GM23338 (cell line): ENCODE results near the gene HNRNPA2B1. TPM values are rescaled to one million over a fixed set of nuclear protein-coding genes. Genes with fewer than 3 reads are reported as not detected.

Source experiments
- ATAC-seq: fragments of 200-7000 bp; cut with Tn5 transposase; 3 replicates; pipeline ENCODE4 v1.9.1; 2020
- DNase-seq: peaks from one replicate; pipeline ENCODE4 v3.0.0-alpha.2; 2015; ENCODE audit warnings: low spot score
- H2AFZ ChIP-seq: fragments of 200-600 bp; sonication (generic); 2 replicates; pipeline ENCODE4 v1.8.0; 2016; ENCODE audit warnings: antibody characterized with exemption, mild to moderate bottlenecking, moderate library complexity
- H3F3A ChIP-seq: fragments of 200-600 bp; sonication (generic); replicated peaks from 2 replicates; pipeline ENCODE4 v1.8.0; 2017; ENCODE audit warnings: antibody characterized with exemption, mixed run types, low read depth
- H3K27ac ChIP-seq: fragments of 200-600 bp; sonication (generic); 2 replicates; pipeline ENCODE4 v1.6.1; 2016; ENCODE audit warnings: low read depth
- H3K27me3 ChIP-seq: fragments of 200-600 bp; sonication (generic); 2 replicates; pipeline ENCODE4 v1.8.0; 2016; ENCODE audit warnings: mild to moderate bottlenecking, mixed run types, moderate library complexity; ENCODE audit not compliant: insufficient read depth
- H3K36me3 ChIP-seq: fragments of 200-600 bp; sonication (generic); 2 replicates; pipeline ENCODE4 v1.8.0; 2016; ENCODE audit warnings: mild to moderate bottlenecking; ENCODE audit not compliant: insufficient read depth
- H3K4me1 ChIP-seq: fragments of 200-600 bp; sonication (generic); 2 replicates; pipeline ENCODE4 v1.8.0; 2016; ENCODE audit warnings: mild to moderate bottlenecking, moderate library complexity; ENCODE audit not compliant: insufficient read depth
- H3K4me2 ChIP-seq: fragments of 200-600 bp; sonication (generic); 2 replicates; pipeline ENCODE4 v1.7.1; 2017; ENCODE audit warnings: mixed run types
- H3K4me3 ChIP-seq: fragments of 200-600 bp; sonication (generic); 2 replicates; pipeline ENCODE4 v1.6.1; 2016; ENCODE audit warnings: mixed run types
- H3K79me2 ChIP-seq: fragments of 200-600 bp; sonication (generic); replicated peaks from 2 replicates; pipeline ENCODE4 v1.8.0; 2017; ENCODE audit warnings: mild to moderate bottlenecking; ENCODE audit not compliant: insufficient read depth
- H3K9me2 ChIP-seq: fragments of 200-600 bp; sonication (generic); 2 replicates; pipeline ENCODE4 v1.8.0; 2017; ENCODE audit not compliant: insufficient read depth
- H4K20me1 ChIP-seq: fragments of 200-600 bp; sonication (generic); replicated peaks from 2 replicates; pipeline ENCODE4 v1.8.0; 2017; ENCODE audit warnings: mild to moderate bottlenecking; ENCODE audit not compliant: insufficient read depth
- H3K27ac Mint-ChIP-seq: 2 replicates; pipeline ENCODE4 v1.8.0; 2020; ENCODE audit warnings: inconsistent platforms, mild to moderate bottlenecking, moderate library complexity, mixed read lengths
- H3K27me3 Mint-ChIP-seq: 3 replicates; pipeline ENCODE4 v1.8.0; 2022; ENCODE audit warnings: low read depth, mild to moderate bottlenecking, moderate library complexity, mixed read lengths, inconsistent platforms; ENCODE audit not compliant: insufficient read depth, poor library complexity
- H3K36me3 Mint-ChIP-seq: 3 replicates; pipeline ENCODE4 v1.8.0; 2021; ENCODE audit warnings: low read depth, mild to moderate bottlenecking, inconsistent platforms, moderate library complexity, mixed read lengths
- H3K4me1 Mint-ChIP-seq: 3 replicates; pipeline ENCODE4 v1.8.0; 2020; ENCODE audit warnings: mild to moderate bottlenecking, inconsistent platforms, mixed read lengths
- H3K4me3 Mint-ChIP-seq: 3 replicates; pipeline ENCODE4 v1.8.0; 2021; ENCODE audit warnings: moderate library complexity, mild to moderate bottlenecking, inconsistent platforms, mixed read lengths
- H3K9me3 Mint-ChIP-seq: 3 replicates; pipeline ENCODE4 v1.8.0; 2020; ENCODE audit warnings: moderate library complexity, mild to moderate bottlenecking, inconsistent platforms, mixed read lengths
- CREB1 ChIP-seq: fragments of 250-450 bp; sonication (Bioruptor Pico); IDR thresholded peaks from 2 replicates; pipeline ENCODE4 v1.5.0; 2020; ENCODE audit warnings: low read depth, mild to moderate bottlenecking, moderate library complexity
- CTCF ChIP-seq, 2 experiments: fragments of 200-600 bp in 1 of 2; sonication (generic) in 1 of 2; conservative IDR thresholded peaks; 2 replicates each; pipeline versions ENCODE4 v1.5.1 to v1.6.1; 2016 to 2017; ENCODE audit warnings: antibody characterized with exemption in 2 of 2, low read depth in 2 of 2, mild to moderate bottlenecking in 2 of 2, moderate library complexity in 1 of 2
- ETS1 ChIP-seq: IDR thresholded peaks from 2 replicates; pipeline ENCODE4 v1.6.1; 2016; ENCODE audit warnings: antibody characterized with exemption
- EZH2 ChIP-seq: fragments of 200-600 bp; sonication (generic); IDR thresholded peaks from one replicate; pipeline ENCODE4 v1.8.0; 2017; ENCODE audit warnings: antibody characterized with exemption, mild to moderate bottlenecking, low read depth; ENCODE audit not compliant: unreplicated experiment
- EZH2phosphoT487 ChIP-seq: fragments of 200-600 bp; sonication (generic); IDR thresholded peaks from one replicate; pipeline ENCODE4 v1.8.1; 2018; ENCODE audit warnings: antibody characterized with exemption; ENCODE audit not compliant: unreplicated experiment
- JUNB ChIP-seq: IDR thresholded peaks from one replicate; pipeline ENCODE4 v1.6.1; 2016; ENCODE audit warnings: antibody characterized with exemption; ENCODE audit not compliant: unreplicated experiment
- NANOG ChIP-seq: IDR thresholded peaks from 2 replicates; pipeline ENCODE4 v1.6.1; 2016; ENCODE audit warnings: antibody characterized with exemption, borderline replicate concordance
- POLR2AphosphoS5 ChIP-seq: IDR thresholded peaks from 2 replicates; pipeline ENCODE4 v1.6.1; 2016; ENCODE audit warnings: antibody characterized with exemption, low read depth
- REST ChIP-seq: IDR thresholded peaks from one replicate; pipeline ENCODE4 v1.6.1; 2018; ENCODE audit warnings: antibody characterized with exemption; ENCODE audit not compliant: unreplicated experiment
- STAT1 ChIP-seq: IDR thresholded peaks from one replicate; pipeline ENCODE4 v1.6.1; 2016; ENCODE audit warnings: antibody characterized with exemption; ENCODE audit not compliant: unreplicated experiment
- ZNF114 ChIP-seq: fragments of 250-450 bp; sonication (Bioruptor Pico); IDR thresholded peaks from 2 replicates; pipeline ENCODE4 v1.5.0; 2020; ENCODE audit warnings: mild to moderate bottlenecking, moderate library complexity
- ZNF331 ChIP-seq: fragments of 250-450 bp; sonication (Bioruptor Pico); IDR thresholded peaks from 2 replicates; pipeline ENCODE4 v1.5.0; 2020; ENCODE audit warnings: low read depth, mild to moderate bottlenecking, moderate library complexity
- ZNF462 ChIP-seq: fragments of 250-450 bp; sonication (Bioruptor Pico); IDR thresholded peaks from 2 replicates; pipeline ENCODE4 v1.5.0; 2020; ENCODE audit warnings: mild to moderate bottlenecking, moderate library complexity
- polyA plus RNA-seq: library from polyadenylated mRNA; unstranded; fragments of >200 nt; fragmentation: Nextera tagmentation; extraction: Ambion mirVana; gene quantifications from 2 replicates; pipeline ENCODE4 v1.2.1, GENCODE V29; 2016
- total RNA-seq: library from RNA; depleted of rRNA; stranded (reverse); fragments of >200 nt; shearing (Covaris generic); gene quantifications from 2 replicates; pipeline ENCODE4 v1.2.3, GENCODE V29; 2014

HNRNPA2B1 gene
- total and polyA plus RNA-seq, 2 experiments from 2014 or later = 602 to 1,577 TPM

- Histone ChIP-seq H3K27me3 (no peaks in the 10 kb centered on the region), H4K20me1 (peaks cover 71% of the 10 kb centered on the region), H2AFZ (no peak overlapping the region), H3K9me2 (no peaks in the 10 kb centered on the region), H3K4me3 (peak overlapping the region; percentile 71), H3K4me2 (peak overlapping the region; percentile 81), H3K36me3 (peaks cover 80% of the 10 kb centered on the region), H3F3A (peaks cover 48% of the 10 kb centered on the region), H3K27ac (peak overlapping the region; percentile 75), H3K4me1 (peaks cover 18% of the 10 kb centered on the region), H3K79me2 (peaks cover 93% of the 10 kb centered on the region)
- peaks cover 100% of the 10 kb centered on the region for H3K36me3 Mint-ChIP-seq
- peak overlapping the region; percentile 100 for H3K4me3 Mint-ChIP-seq
- TF ChIP-seq EZH2phosphoT487 (no peak), STAT1 (no peak), CREB1 (CRISPR knock-in tag) (no peak), POLR2AphosphoS5 (no peak), ZNF462 (CRISPR knock-in tag) (no peak), ETS1 (no peak), ZNF331 (CRISPR knock-in tag) (no peak), EZH2 (no peak), CTCF (conservative IDR thresholded peaks at IDR 0.05; ENCODE audit: low read depth in 2 of 2) (no peak), NANOG (no peak), ZNF114 (no peak), REST (no peak), JUNB (no peak)
- H3K9me3 Mint-ChIP-seq = peaks cover 18% of the 10 kb centered on the region
- no peak for DNase-seq
- H3K27ac Mint-ChIP-seq = peak overlapping the region; percentile 30; the same call in 1 of the 2 replicates
- no peak for ATAC-seq
- H3K27me3 Mint-ChIP-seq = peaks cover 66% of the 10 kb centered on the region
- H3K4me1 Mint-ChIP-seq = peaks cover 53% of the 10 kb centered on the region
Measured at GRCh38 chr7:26195867-26196657, 4.5 kb downstream of the HNRNPA2B1 start.
